Heart right ventricle (tissue), 16 donors: ENCODE measurements around the gene PCDH1. TPM values are rescaled to one million over a fixed set of nuclear protein-coding genes. Genes with fewer than 3 reads are reported as not detected.

Source experiments
- ATAC-seq, 8 donors: fragments of 200-7000 bp; cut with Tn5 transposase; one replicate each; pipeline ENCODE4 v1.9.1; 2020; ENCODE audit warnings: mild to moderate bottlenecking in 8 of 8, moderate library complexity in 8 of 8, moderate number of reproducible peaks in 1 of 8
- DNase-seq, 2 donors: peaks; one replicate each; pipeline ENCODE4 v3.0.0-alpha.2; 2020
- H3K27ac ChIP-seq, 10 donors: fragments of 200-600 bp; sonication (generic) in 2 of 10; one replicate each; pipeline versions ENCODE4 v1.5.0 to v1.8.0; 2020 to 2022; ENCODE audit warnings: mild to moderate bottlenecking in 3 of 10
- H3K27me3 ChIP-seq, 7 donors: fragments of 200-600 bp; one replicate each; pipeline ENCODE4 v1.8.0; 2021 to 2022; ENCODE audit warnings: mild to moderate bottlenecking in 2 of 7
- H3K36me3 ChIP-seq, 9 donors: fragments of 200-600 bp; sonication (generic) in 1 of 9; one replicate each; pipeline versions ENCODE4 v1.5.0 to v1.8.0; 2020 to 2022; ENCODE audit warnings: mild to moderate bottlenecking in 2 of 9
- H3K4me1 ChIP-seq, 9 donors: fragments of 200-600 bp; sonication (generic) in 1 of 9; one replicate each; pipeline versions ENCODE4 v1.5.0 to v1.8.0; 2020 to 2022; ENCODE audit warnings: mild to moderate bottlenecking in 4 of 9
- H3K4me3 ChIP-seq, 10 donors: fragments of 200-600 bp; sonication (generic) in 2 of 10; one replicate each; pipeline versions ENCODE4 v1.5.0 to v1.8.0; 2020 to 2022; ENCODE audit warnings: mild to moderate bottlenecking in 7 of 10, moderate library complexity in 2 of 10
- H3K9me3 ChIP-seq, 11 donors: fragments of 200-600 bp in 10 of 11; sonication (generic) in 2 of 11; one replicate each; pipeline versions ENCODE4 v1.5.0 to v1.8.0; 2013 to 2022; ENCODE audit warnings: mild to moderate bottlenecking in 2 of 11, control low read depth in 1 of 11, moderate library complexity in 1 of 11
- CTCF ChIP-seq, 9 donors: fragments of 200-600 bp; sonication (generic) in 2 of 9; IDR thresholded peaks; one replicate each; pipeline versions ENCODE4 v1.5.0 to v1.8.0; 2021 to 2022; ENCODE audit warnings: antibody characterized with exemption in 9 of 9, mild to moderate bottlenecking in 5 of 9, moderate library complexity in 1 of 9
- WGBS, 2 donors: extraction: QIAGEN DNeasy Blood & Tissue Kit; methylation state at CpG; one replicate each; pipeline ENCODE4 v1.1.7; 2013; ENCODE audit warnings: inconsistent platforms in 1 of 2; 5-methylcytosine and 5-hydroxymethylcytosine counted together
- intact Hi-C, 10 donors: fragments of 100-400 bp; cut with DNase I; formaldehyde crosslinking; loops; one replicate each; pipeline versions ENCODE4 v1.11.1 to v1.14.2; 2022
- polyA plus RNA-seq, 2 donors: library from polyadenylated mRNA; stranded (reverse); fragments of 200-250 nt; gene quantifications; one replicate each; pipeline ENCODE4 v1.2.3, GENCODE V29; 2013
- total RNA-seq, 10 donors: library from RNA; stranded (reverse); fragmentation: NEBNext Ultra II Directional in 3 of 10; extraction: Animal tissue kit (Norgen Biotek cat#: 25700) in 3 of 10; gene quantifications; one replicate each; pipeline versions ENCODE4 v1.2.1 to v1.2.4, GENCODE V29; 2021 to 2023
- donor health status: Arrhythmogenic right ventricular cardiomyopathy.
- donor health status: ischemic (EF 13 %, LVEDD 7.1; RV severe dilation, severe dysfunction).
- donor health status: healthy with polysubstance abuse.
- donor health status: DM: no; HTN: yes; CAD: no.
- donor health status: DM: no; HTN: no; CAD: no.
- donor health status: ischemic (EF 25% LVEDD 6.9; RV normal size, moderate dysfunction).
- donor health status: ischemic (EF 25% LVEDD 5.7; RV mildly dilated, moderate dysfunction).
- donor health status: healthy.
- donor health status: DM: yes; HTN: yes; CAD: no.
- donor health status: Ischemic cardiomyopathy.
- donor health status: ischemic (EF 35%, LVEDD 5.7; RV mildly dilated, moderate dysfunction).
- donor health status: nonischemic (EF 11% LVEDD 7.7; RV severe dilation, severe dysfunction).
- donor health status: DM: yes; HTN: yes; CAD: no.
- donor health status: PGD.
- donor health status: ischemic (EF 29% LVEDD 5.4; RV normal size, mild dysfunction).
- donor health status: nonischemic (EF 23%, LVEDD 6.1; RV moderate dilation, normal function).

Gene PCDH1
- total and polyA plus RNA-seq, 12 donors: 8.4 to 45.8 (median 17.9) TPM

- H3K27ac ChIP-seq: no peak overlapping the region
- TF ChIP-seq CTCF (IDR thresholded peaks at IDR 0.05): no peak
- H3K9me3 ChIP-seq: no peaks in the 10 kb centered on the region
- no peaks in the 10 kb centered on the region for H3K27me3 ChIP-seq
- peaks cover 0 to 13% (median 9%) of the 10 kb centered on the region in 9 donors for H3K36me3 ChIP-seq
- no peak for ATAC-seq
- no peak overlapping the region for H3K4me3 ChIP-seq
- peaks cover 4 to 29% (median 22%) of the 10 kb centered on the region in 9 donors for H3K4me1 ChIP-seq
- intact Hi-C loops: loop anchor here in 7 of 10 donors (5.0 kb wide), 3 partner anchors 37 to 42 kb away; partner anchors contain the start of gene PCDH12 (in 5 of the 7)
- 91 to 96% methylated on average over 2 of the region's 2 CpGs for WGBS, 2 donors
- no peak for DNase-seq
Measured at GRCh38 chr5:141920771-141921170, 42.6 kb upstream of the PCDH1 start.

- TF ChIP-seq CTCF (IDR thresholded peaks at IDR 0.05): no peak
- ATAC-seq (no peak), DNase-seq (no peak)
- Histone ChIP-seq H3K4me3 (no peak overlapping the region), H3K27me3 (peaks cover 0 to under 1% (median 0%) of the 10 kb centered on the region in 7 donors), H3K36me3 (peaks cover 0 to under 1% (median 0%) of the 10 kb centered on the region in 9 donors), H3K4me1 (peaks cover 4 to 18% (median 15%) of the 10 kb centered on the region in 9 donors), H3K27ac (no peak overlapping the region), H3K9me3 (no peaks in the 10 kb centered on the region)
- intact Hi-C loops: loop anchor here in 7 of 10 donors (5.0 kb wide), 3 partner anchors 37 to 43 kb away; partner anchors contain the start of gene PCDH12 (in 5 of the 7)
- WGBS, 2 donors: 91 to 93% methylated on average over 8 of the region's 8 CpGs
Measured at GRCh38 chr5:141919218-141920119, 41.3 kb upstream of the PCDH1 start.

- Histone ChIP-seq H3K27me3 (peaks cover 0 to 17% (median 0%) of the 10 kb centered on the region in 7 donors), H3K36me3 (no peaks in the 10 kb centered on the region), H3K4me3 (no peak overlapping the region), H3K27ac (no peak overlapping the region), H3K4me1 (peaks cover 0 to 20% (median 15%) of the 10 kb centered on the region in 9 donors), H3K9me3 (no peaks in the 10 kb centered on the region)
- no peak for ATAC-seq
- intact Hi-C loops: loop anchor here in 1 of 10 donors (5.0 kb wide), 1 partner anchor 35 kb away; no protein-coding TSS in a partner anchor
- no peak for DNase-seq
- no peak for TF ChIP-seq CTCF (IDR thresholded peaks at IDR 0.05)
- WGBS, 2 donors: 83 to 88% methylated on average over 5 of the region's 5 CpGs
Measured at GRCh38 chr5:141917760-141918159, 39.5 kb upstream of the PCDH1 start.

GRCh38 chr5:141916522-141916921 lies 38.3 kb upstream of the PCDH1 start:
- Histone ChIP-seq H3K27me3 (peaks cover 0 to 24% (median 0%) of the 10 kb centered on the region in 7 donors), H3K9me3 (no peaks in the 10 kb centered on the region), H3K27ac (no peak overlapping the region), H3K36me3 (no peaks in the 10 kb centered on the region), H3K4me3 (no peak overlapping the region), H3K4me1 (peaks cover 0 to 14% (median 11%) of the 10 kb centered on the region in 9 donors)
- intact Hi-C loops: loop anchor here in 1 of 10 donors (5.0 kb wide), 1 partner anchor 34 kb away; no protein-coding TSS in a partner anchor
- ATAC-seq (no peak), DNase-seq (no peak)
- TF ChIP-seq CTCF (IDR thresholded peaks at IDR 0.05): no peak
- 75 to 77% methylated on average over 2 of the region's 2 CpGs for WGBS, 2 donors
